Measurements from ENCODE around the gene PTGR2.
"Not testable (repeated sequence)": the region's sequence is repeated elsewhere in the genome, so short reads cannot be mapped to it uniquely, and the experiment has no call there.

PTGR2 gene

GRCh38 chr14:73887694-73888459 lies 36.2 kb downstream of the PTGR2 start:
- DNase-seq: no peak

DNA sequence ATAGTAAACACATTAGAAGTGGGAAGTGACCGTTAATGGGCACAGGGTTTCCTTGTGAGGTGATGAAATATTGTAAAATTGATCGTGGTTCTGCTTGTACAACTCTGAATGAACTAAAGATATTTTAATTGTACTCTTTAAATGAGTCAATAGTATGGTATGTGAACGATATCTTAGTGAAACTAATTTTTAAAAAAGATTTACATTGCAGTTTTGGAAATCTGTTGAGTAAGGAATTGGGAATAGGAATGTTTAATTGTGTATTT lies 36.8 kb downstream of the PTGR2 start:
- DNase-seq: no peak

- no peak for DNase-seq
Measured at GRCh38 chr14:73888971-73889370, 37.3 kb downstream of the PTGR2 start.

- no peak for DNase-seq
Measured at GRCh38 chr14:73889376-73889775, 37.7 kb downstream of the PTGR2 start.

- not testable (repeated sequence) for DNase-seq
Measured at GRCh38 chr14:73894180-73894687, 42.6 kb downstream of the PTGR2 start.

DNA sequence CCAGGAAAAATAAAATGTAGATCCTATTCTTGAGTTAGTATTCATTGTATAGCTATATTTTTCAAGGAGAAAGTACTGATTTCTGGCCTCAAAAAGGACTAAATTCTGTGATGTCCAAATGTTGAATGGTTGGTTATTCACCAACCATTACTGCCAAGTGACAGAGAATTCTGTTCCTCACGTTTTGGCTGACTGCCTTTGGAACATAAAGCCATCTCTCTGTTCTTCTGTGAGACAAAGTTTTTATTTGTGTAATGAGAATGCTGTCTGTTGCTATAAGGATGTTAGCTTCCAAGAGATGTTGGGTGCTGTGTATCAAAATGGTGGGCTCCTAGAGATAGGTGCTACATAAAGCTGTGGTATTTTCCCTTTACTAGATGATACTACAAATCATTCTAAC lies 44.3 kb downstream of the PTGR2 start:
- DNase-seq: no peak

DNA sequence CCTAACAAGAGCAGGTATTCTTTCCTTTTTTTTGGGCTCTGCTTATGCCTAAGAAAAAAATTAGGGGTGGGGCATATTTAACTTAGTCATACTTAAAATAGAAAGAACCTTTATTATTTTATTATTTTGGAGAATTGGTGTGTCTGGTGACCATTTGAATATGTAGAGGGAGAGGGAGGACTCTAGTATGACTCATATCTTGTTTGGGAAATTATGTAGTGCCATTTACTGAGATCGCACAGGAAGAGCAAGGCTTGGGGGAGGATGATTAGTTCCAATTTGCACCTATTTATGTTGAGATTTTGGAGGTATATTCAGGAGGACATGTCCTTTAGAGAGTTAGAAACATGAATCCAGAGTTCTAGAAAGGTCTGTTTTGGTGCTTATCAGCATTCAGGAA lies 44.9 kb downstream of the PTGR2 start:
- no peak for DNase-seq

DNA sequence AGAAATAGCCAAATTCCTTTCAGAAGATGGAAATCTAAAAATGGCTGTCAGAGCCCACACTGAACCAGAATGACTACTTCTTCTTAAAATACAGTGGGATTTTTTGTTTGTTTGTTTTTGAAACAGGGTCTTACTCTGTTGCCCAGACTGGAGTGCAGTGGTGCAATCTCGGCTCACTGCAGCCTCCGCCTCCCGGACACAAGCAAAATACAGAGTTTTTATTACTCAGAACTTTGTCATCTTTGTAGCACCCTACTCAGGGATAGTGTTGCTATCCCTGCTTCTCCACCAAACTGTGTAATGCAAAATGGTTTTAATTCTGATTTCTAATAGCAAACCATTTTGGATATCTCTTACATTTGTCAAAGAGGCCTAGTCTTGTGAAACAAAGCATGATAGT lies 51.4 kb downstream of the PTGR2 start:
- DNase-seq: no peak

GRCh38 chr14:73909681-73910080 lies 58.0 kb downstream of the PTGR2 start:
- DNase-seq: no peak

GRCh38 chr14:73913256-73913655 lies 61.6 kb downstream of the PTGR2 start:
- no peak for DNase-seq

- DNase-seq: no peak
Measured at GRCh38 chr14:73916324-73916723, 64.7 kb downstream of the PTGR2 start.

DNA sequence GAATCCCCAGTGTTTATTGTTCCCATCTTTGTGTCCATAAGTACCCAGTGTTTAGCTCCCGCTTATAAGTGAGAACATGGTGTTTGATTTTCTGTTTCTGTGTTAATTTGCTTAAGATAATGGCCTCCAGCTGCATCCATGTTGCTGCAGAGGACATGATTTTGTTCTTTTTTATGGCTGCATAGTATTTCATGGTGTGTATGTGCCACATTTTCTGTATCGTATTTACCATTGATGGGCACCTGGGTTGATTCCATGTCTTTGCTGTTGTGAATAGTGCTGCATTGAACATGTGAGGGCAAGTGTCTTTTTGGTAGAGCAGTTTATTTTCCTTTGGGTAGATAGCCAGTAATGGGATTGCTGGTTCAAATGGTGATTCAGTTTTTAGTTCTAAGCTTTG lies 67.8 kb downstream of the PTGR2 start:
- DNase-seq: not testable (repeated sequence)

DNA sequence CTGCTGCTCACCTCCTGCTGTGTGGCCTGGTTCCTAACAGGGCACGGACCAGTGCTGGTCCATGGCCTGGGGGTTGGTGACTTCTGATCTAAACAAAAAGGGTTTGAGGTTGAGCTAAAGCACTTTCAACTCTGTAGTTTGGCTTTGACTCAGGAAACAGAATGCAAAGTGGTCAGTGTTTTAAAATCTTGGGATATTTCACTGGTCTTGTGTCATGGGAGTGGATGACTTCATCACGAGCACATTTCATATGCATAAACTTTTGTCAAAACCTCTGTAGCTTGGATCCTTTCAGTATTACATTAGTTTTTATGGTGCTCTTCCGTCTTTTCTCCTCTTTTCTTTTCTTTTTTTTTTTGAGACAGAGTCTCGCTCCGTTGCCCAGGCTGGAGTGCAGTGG lies 72.7 kb downstream of the PTGR2 start:
- no peak for DNase-seq
